Neural progenitor cell (in vitro differentiated cells): ENCODE measurements around the gene FOLR3. TPM values are rescaled to one million over a fixed set of nuclear protein-coding genes. Genes with fewer than 3 reads are reported as not detected.

Experiments used
- DNase-seq: peaks from one replicate; pipeline ENCODE4 v3.0.0-alpha.2; 2016; ENCODE audit warnings: low spot score
- H2AFZ ChIP-seq: fragments of 200-600 bp; sonication (generic); replicated peaks from 2 replicates; pipeline ENCODE4 v1.6.1; 2016; ENCODE audit warnings: antibody characterized with exemption
- H3F3A ChIP-seq: fragments of 200-600 bp; sonication (generic); 2 replicates; pipeline ENCODE4 v1.6.1; 2016; ENCODE audit warnings: antibody characterized with exemption, low read depth
- H3K27ac ChIP-seq: fragments of 200-600 bp; sonication (generic); 2 replicates; pipeline ENCODE4 v1.5.1; 2016; ENCODE audit warnings: mild to moderate bottlenecking
- H3K27me3 ChIP-seq: fragments of 200-600 bp; sonication (generic); 2 replicates; pipeline ENCODE4 v1.6.1; 2016; ENCODE audit warnings: mild to moderate bottlenecking, moderate library complexity
- H3K36me3 ChIP-seq: fragments of 200-600 bp; sonication (generic); 2 replicates; pipeline ENCODE4 v1.5.1; 2016
- H3K4me1 ChIP-seq: fragments of 200-600 bp; sonication (generic); 2 replicates; pipeline ENCODE4 v1.6.1; 2016; ENCODE audit warnings: mixed run types
- H3K4me2 ChIP-seq: fragments of 200-600 bp; sonication (generic); 2 replicates; pipeline ENCODE4 v1.6.1; 2016
- H3K4me3 ChIP-seq: fragments of 200-600 bp; sonication (generic); 2 replicates; pipeline ENCODE4 v1.5.1; 2016
- H3K79me2 ChIP-seq: fragments of 200-600 bp; sonication (generic); 2 replicates; pipeline ENCODE4 v1.6.1; 2016; ENCODE audit warnings: low read depth
- H3K9ac ChIP-seq: fragments of 200-600 bp; sonication (generic); 2 replicates; pipeline ENCODE4 v1.6.1; 2016
- H3K9me3 ChIP-seq: fragments of 200-600 bp; sonication (generic); 2 replicates; pipeline ENCODE4 v1.5.1; 2016; ENCODE audit warnings: low read depth
- H4K20me1 ChIP-seq: fragments of 200-600 bp; sonication (generic); 2 replicates; pipeline ENCODE4 v1.6.1; 2016; ENCODE audit warnings: low read depth
- H3K27ac Mint-ChIP-seq: 3 replicates; pipeline ENCODE4 v1.8.0; 2021; ENCODE audit warnings: mixed read lengths
- H3K27me3 Mint-ChIP-seq: 2 replicates; pipeline ENCODE4 v1.8.0; 2022; ENCODE audit warnings: low read depth, mild to moderate bottlenecking, inconsistent platforms, moderate library complexity, mixed read lengths; ENCODE audit not compliant: insufficient read depth
- H3K36me3 Mint-ChIP-seq: 3 replicates; pipeline ENCODE4 v1.8.0; 2021; ENCODE audit warnings: mixed read lengths
- H3K4me1 Mint-ChIP-seq: 3 replicates; pipeline ENCODE4 v1.8.0; 2021; ENCODE audit warnings: mixed read lengths
- H3K4me3 Mint-ChIP-seq: 3 replicates; pipeline ENCODE4 v1.8.0; 2021; ENCODE audit warnings: mild to moderate bottlenecking, moderate library complexity, mixed read lengths
- H3K9me3 Mint-ChIP-seq: 3 replicates; pipeline ENCODE4 v1.8.0; 2020; ENCODE audit warnings: mixed read lengths
- CTCF ChIP-seq: fragments of 200-600 bp; sonication (generic); IDR thresholded peaks from 2 replicates; pipeline ENCODE4 v1.5.1; 2017; ENCODE audit warnings: antibody characterized with exemption, mild to moderate bottlenecking
- EZH2 ChIP-seq: fragments of 200-600 bp; sonication (generic); IDR thresholded peaks from 2 replicates; pipeline ENCODE4 v1.6.1; 2017; ENCODE audit warnings: antibody characterized with exemption, mild to moderate bottlenecking, moderate library complexity
- EZH2phosphoT487 ChIP-seq: fragments of 200-600 bp; sonication (generic); IDR thresholded peaks from 2 replicates; pipeline ENCODE4 v1.6.1; 2017; ENCODE audit warnings: antibody characterized with exemption
- total RNA-seq: library from RNA; depleted of rRNA; stranded (reverse); fragments of >200 nt; gene quantifications from 2 replicates; pipeline ENCODE4 v1.2.3, GENCODE V29; 2015; ENCODE audit warnings: low replicate concordance

Gene FOLR3
- total RNA-seq, 1 donor from 2014 or later, result not detected

GRCh38 chr11:72154816-72155215, 19.3 kb downstream of the FOLR3 start:
- H3K79me2 ChIP-seq, result no peaks in the 10 kb centered on the region
- no peaks in the 10 kb centered on the region for H3K27me3 ChIP-seq
- H3K36me3 ChIP-seq, result no peaks in the 10 kb centered on the region
- TF ChIP-seq EZH2 (no peak), CTCF (no peak), EZH2phosphoT487 (no peak)
- no peaks in the 10 kb centered on the region for H3K4me1 ChIP-seq
- H3K27me3 Mint-ChIP-seq, result peaks cover 3% of the 10 kb centered on the region
- H3K27ac Mint-ChIP-seq, result no peak overlapping the region
- no peaks in the 10 kb centered on the region for H3K9me3 Mint-ChIP-seq
- DNase-seq, result no peak
- no peak overlapping the region for H3K4me3 Mint-ChIP-seq
- no peak overlapping the region for H3K4me3 ChIP-seq
- no peaks in the 10 kb centered on the region for H3F3A ChIP-seq
- no peaks in the 10 kb centered on the region for H4K20me1 ChIP-seq
- H3K36me3 Mint-ChIP-seq, result no peaks in the 10 kb centered on the region
- H2AFZ ChIP-seq, result peak overlapping the region; percentile 26
- H3K9me3 ChIP-seq, result no peaks in the 10 kb centered on the region
- no peaks in the 10 kb centered on the region for H3K4me1 Mint-ChIP-seq
- no peak overlapping the region for H3K4me2 ChIP-seq
- H3K27ac ChIP-seq, result no peak overlapping the region
- H3K9ac ChIP-seq, result no peak overlapping the region

GRCh38 chr11:72155751-72156150, 20.2 kb downstream of the FOLR3 start:
- H4K20me1 ChIP-seq, result no peaks in the 10 kb centered on the region
- no peak overlapping the region for H2AFZ ChIP-seq
- no peaks in the 10 kb centered on the region for H3K4me1 Mint-ChIP-seq
- H3K4me1 ChIP-seq, result no peaks in the 10 kb centered on the region
- no peak overlapping the region for H3K27ac ChIP-seq
- H3K9ac ChIP-seq, result no peak overlapping the region
- no peak overlapping the region for H3K4me3 Mint-ChIP-seq
- H3K36me3 Mint-ChIP-seq, result no peaks in the 10 kb centered on the region
- H3K9me3 Mint-ChIP-seq, result no peaks in the 10 kb centered on the region
- H3K36me3 ChIP-seq, result no peaks in the 10 kb centered on the region
- H3K9me3 ChIP-seq, result no peaks in the 10 kb centered on the region
- H3K27me3 ChIP-seq, result no peaks in the 10 kb centered on the region
- H3K79me2 ChIP-seq, result no peaks in the 10 kb centered on the region
- H3K4me3 ChIP-seq, result no peak overlapping the region
- H3K27me3 Mint-ChIP-seq, result peaks cover 3% of the 10 kb centered on the region
- H3F3A ChIP-seq, result no peaks in the 10 kb centered on the region
- H3K27ac Mint-ChIP-seq, result no peak overlapping the region
- no peak for TF ChIP-seq EZH2
- TF ChIP-seq CTCF, result no peak
- TF ChIP-seq EZH2phosphoT487, result no peak
- no peak for DNase-seq
- no peak overlapping the region for H3K4me2 ChIP-seq

GRCh38 chr11:72157131-72157530, 21.6 kb downstream of the FOLR3 start:
- Histone ChIP-seq H3K4me1 (no peaks in the 10 kb centered on the region), H3K27ac (no peak overlapping the region), H3K4me3 (no peak overlapping the region), H3K27me3 (no peaks in the 10 kb centered on the region), H2AFZ (no peak overlapping the region), H3F3A (no peaks in the 10 kb centered on the region), H4K20me1 (no peaks in the 10 kb centered on the region), H3K36me3 (no peaks in the 10 kb centered on the region), H3K9ac (no peak overlapping the region), H3K9me3 (no peaks in the 10 kb centered on the region), H3K79me2 (no peaks in the 10 kb centered on the region), H3K4me2 (no peak overlapping the region)
- Mint-ChIP-seq H3K27ac (no peak overlapping the region), H3K27me3 (peaks cover 3% of the 10 kb centered on the region), H3K4me1 (no peaks in the 10 kb centered on the region), H3K36me3 (no peaks in the 10 kb centered on the region), H3K9me3 (no peaks in the 10 kb centered on the region), H3K4me3 (no peak overlapping the region)
- no peak for DNase-seq
- TF ChIP-seq EZH2, result no peak

GRCh38 chr11:72160319-72160718, 24.8 kb downstream of the FOLR3 start:
- H3K4me1 ChIP-seq, result no peaks in the 10 kb centered on the region
- no peak for TF ChIP-seq EZH2phosphoT487
- no peak for TF ChIP-seq CTCF
- no peak for TF ChIP-seq EZH2

More at GRCh38 chr11:72160319-72160718, 24.8 kb downstream of the FOLR3 start:
- Histone ChIP-seq H3K9me3 (no peaks in the 10 kb centered on the region), H3K27me3 (no peaks in the 10 kb centered on the region), H3K27ac (no peak overlapping the region), H4K20me1 (no peaks in the 10 kb centered on the region), H3K4me2 (no peak overlapping the region), H3K36me3 (no peaks in the 10 kb centered on the region), H3K4me3 (no peak overlapping the region), H3K9ac (no peak overlapping the region), H3K79me2 (no peaks in the 10 kb centered on the region), H3F3A (no peaks in the 10 kb centered on the region), H2AFZ (no peak overlapping the region)
- Mint-ChIP-seq H3K9me3 (no peaks in the 10 kb centered on the region), H3K4me1 (no peaks in the 10 kb centered on the region), H3K27ac (no peak overlapping the region), H3K36me3 (no peaks in the 10 kb centered on the region), H3K27me3 (peaks cover 3% of the 10 kb centered on the region), H3K4me3 (no peak overlapping the region)
- no peak for DNase-seq
